WTC11 (cell line): Measurements from ENCODE around the gene UBAP2. TPM values are rescaled to one million over a fixed set of nuclear protein-coding genes. Genes with fewer than 3 reads are reported as not detected.

ENCODE experiments used
- ATAC-seq: fragments of 200-7000 bp; cut with Tn5 transposase; 2 replicates; pipeline ENCODE4 v1.10.0; 2021; ENCODE audit warnings: mild to moderate bottlenecking, moderate library complexity
- CTCF ChIA-PET: fragments of 300-600 bp; sonication (Branson Sonifier 250); formaldehyde crosslinking; loops from one replicate; lab custom pipeline; 2021; ENCODE audit warnings: antibody characterized with exemption; lab: Charles Lee
- POLR2A ChIA-PET: fragments of 350-600 bp; sonication (Branson Sonifier 250); formaldehyde crosslinking; loops from one replicate; lab custom pipeline; 2021; ENCODE audit warnings: antibody characterized with exemption; lab: Charles Lee
- DNase-seq: peaks from one replicate; pipeline ENCODE4 v3.0.0; 2021; ENCODE audit warnings: low spot score
- H3K27ac Mint-ChIP-seq: 2 replicates; pipeline ENCODE4 v1.8.0; 2021; ENCODE audit warnings: mixed read lengths
- H3K27me3 Mint-ChIP-seq: 2 replicates; pipeline ENCODE4 v1.8.0; 2021; ENCODE audit warnings: low read depth, mild to moderate bottlenecking, moderate library complexity, mixed read lengths
- H3K36me3 Mint-ChIP-seq: 2 replicates; pipeline ENCODE4 v1.8.0; 2021; ENCODE audit warnings: mixed read lengths
- H3K4me1 Mint-ChIP-seq: 2 replicates; pipeline ENCODE4 v1.8.0; 2022; ENCODE audit warnings: mixed read lengths
- H3K4me3 Mint-ChIP-seq: 2 replicates; pipeline ENCODE4 v1.8.0; 2021; ENCODE audit warnings: mild to moderate bottlenecking, moderate library complexity, mixed read lengths
- H3K9me3 Mint-ChIP-seq: 2 replicates; pipeline ENCODE4 v1.8.0; 2021; ENCODE audit warnings: mixed read lengths
- GTF2I ChIP-seq: fragments of 250-450 bp; sonication (Bioruptor Pico); conservative IDR thresholded peaks from 2 replicates; pipeline ENCODE4 v1.4.0; 2021; ENCODE audit warnings: mild to moderate bottlenecking
- IRF2 ChIP-seq: sonication (generic); formaldehyde crosslinking; IDR thresholded peaks from 2 replicates; pipeline ENCODE4 v1.8.0; 2022; ENCODE audit warnings: low read depth, missing genetic modification reagents, borderline replicate concordance
- NFE2L1 ChIP-seq: sonication (generic); formaldehyde crosslinking; IDR thresholded peaks from 2 replicates; pipeline ENCODE4 v1.8.1; 2023; ENCODE audit warnings: missing genetic modification reagents
- PRRX2 ChIP-seq: fragments of 250-450 bp; sonication (Bioruptor Pico); IDR thresholded peaks from 2 replicates; pipeline ENCODE4 v1.8.0; 2021; ENCODE audit warnings: mild to moderate bottlenecking
- SMAD3 ChIP-seq: sonication (generic); formaldehyde crosslinking; IDR thresholded peaks from 2 replicates; pipeline ENCODE4 v1.8.0; 2022; ENCODE audit warnings: missing genetic modification reagents, mild to moderate bottlenecking, borderline replicate concordance
- TCF7 ChIP-seq: sonication (generic); formaldehyde crosslinking; IDR thresholded peaks from 2 replicates; pipeline ENCODE4 v1.8.0; 2022; ENCODE audit warnings: mild to moderate bottlenecking, low read depth, missing genetic modification reagents, moderate library complexity
- TP53 ChIP-seq: sonication (generic); formaldehyde crosslinking; IDR thresholded peaks from 2 replicates; pipeline ENCODE4 v1.8.1; 2023; ENCODE audit warnings: mild to moderate bottlenecking, missing genetic modification reagents
- ZNF138 ChIP-seq: sonication (generic); formaldehyde crosslinking; conservative IDR thresholded peaks from 2 replicates; pipeline ENCODE4 v1.8.1; 2022; ENCODE audit warnings: mild to moderate bottlenecking, moderate library complexity, missing genetic modification reagents
- ZNF396 ChIP-seq: fragments of 250-450 bp; sonication (Bioruptor Pico); IDR thresholded peaks from 2 replicates; pipeline ENCODE4 v1.8.0; 2021; ENCODE audit warnings: mild to moderate bottlenecking, moderate library complexity, borderline replicate concordance
- ZNF416 ChIP-seq: fragments of 250-450 bp; sonication (Bioruptor Pico); IDR thresholded peaks from 2 replicates; pipeline ENCODE4 v1.9.0; 2021; ENCODE audit warnings: mild to moderate bottlenecking, inconsistent platforms
- ZNF671 ChIP-seq: fragments of 250-450 bp; sonication (Bioruptor Pico); IDR thresholded peaks from 2 replicates; pipeline ENCODE4 v1.8.0; 2021; ENCODE audit warnings: mild to moderate bottlenecking
- total RNA-seq: library from RNA; stranded (reverse); gene quantifications from 3 replicates; pipeline ENCODE4 v1.2.3, GENCODE V29; 2021
- TF ChIP-seq, protein P1 (sequence below): fragments of 250-450 bp; sonication (Bioruptor Pico); IDR thresholded peaks from 2 replicates; pipeline ENCODE4 v2.1.2; 2022; ENCODE audit warnings: mild to moderate bottlenecking, moderate library complexity
- TF ChIP-seq, protein P2 (sequence below): fragments of 250-450 bp; sonication (Bioruptor Pico); IDR thresholded peaks from 2 replicates; pipeline ENCODE4 v1.9.0; 2021; ENCODE audit warnings: mild to moderate bottlenecking
- TF ChIP-seq, protein P3 (sequence below): sonication (generic); formaldehyde crosslinking; conservative IDR thresholded peaks from 2 replicates; pipeline ENCODE4 v1.8.1; 2023; ENCODE audit warnings: mild to moderate bottlenecking, low read depth, missing genetic modification reagents, moderate library complexity
- TF ChIP-seq, protein P4 (sequence below): sonication (generic); formaldehyde crosslinking; IDR thresholded peaks from 2 replicates; pipeline ENCODE4 v1.8.0; 2022; ENCODE audit warnings: mild to moderate bottlenecking, missing genetic modification reagents
- TF ChIP-seq, protein P5 (sequence below): fragments of 200-600 bp; IDR thresholded peaks from 2 replicates; pipeline ENCODE4 v1.8.0; 2022; ENCODE audit warnings: antibody characterized with exemption
- TF ChIP-seq, protein P6 (sequence below): sonication (generic); formaldehyde crosslinking; IDR thresholded peaks from 2 replicates; pipeline ENCODE4 v1.8.1; 2023; ENCODE audit warnings: mild to moderate bottlenecking, missing genetic modification reagents

The UBAP2 gene
- total RNA-seq, 1 experiment from 2014 or later: 63.9 TPM

DNA sequence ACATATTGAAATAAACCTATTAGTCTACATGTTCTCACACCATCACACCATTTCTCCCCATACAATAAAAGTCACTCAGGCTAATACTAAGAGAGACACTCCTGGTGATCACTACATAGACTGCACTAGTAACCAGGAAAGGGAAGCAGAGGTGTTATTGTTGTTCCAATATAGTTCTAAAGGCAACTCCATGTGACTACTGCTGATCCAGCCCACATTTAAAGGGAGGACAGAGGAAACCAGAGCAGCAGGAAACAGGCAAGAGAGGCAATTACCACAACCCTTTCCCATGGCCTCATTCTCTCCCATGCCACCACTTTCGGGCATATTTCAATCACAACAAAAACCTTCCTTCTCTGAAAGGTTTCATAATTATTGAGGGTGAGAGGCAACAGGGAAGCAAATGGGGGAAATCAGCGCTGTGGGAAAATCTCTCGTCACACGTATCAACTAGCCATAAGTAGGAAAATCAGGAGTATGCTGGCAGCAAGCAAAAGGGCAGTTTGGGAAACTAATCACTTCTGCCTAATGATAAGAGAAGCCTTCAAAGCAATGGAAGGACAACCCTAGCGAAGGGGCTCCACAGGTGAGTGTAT lies 1.8 kb downstream of the UBAP2 start:
- POLR2A ChIA-PET: no interaction called here
- ATAC-seq (no peak), DNase-seq (no peak)
- Mint-ChIP-seq H3K9me3 (no peaks in the 10 kb centered on the region), H3K4me3 (peak overlapping the region; percentile 99), H3K36me3 (peaks cover 2% of the 10 kb centered on the region; the same call in 1 of the 2 replicates), H3K27me3 (no peaks in the 10 kb centered on the region; the same call in 1 of the 2 replicates), H3K4me1 (peaks cover 34% of the 10 kb centered on the region), H3K27ac (peak overlapping the region; percentile 61)
- CTCF ChIA-PET: no interaction called here
- TF ChIP-seq, protein P1, sequence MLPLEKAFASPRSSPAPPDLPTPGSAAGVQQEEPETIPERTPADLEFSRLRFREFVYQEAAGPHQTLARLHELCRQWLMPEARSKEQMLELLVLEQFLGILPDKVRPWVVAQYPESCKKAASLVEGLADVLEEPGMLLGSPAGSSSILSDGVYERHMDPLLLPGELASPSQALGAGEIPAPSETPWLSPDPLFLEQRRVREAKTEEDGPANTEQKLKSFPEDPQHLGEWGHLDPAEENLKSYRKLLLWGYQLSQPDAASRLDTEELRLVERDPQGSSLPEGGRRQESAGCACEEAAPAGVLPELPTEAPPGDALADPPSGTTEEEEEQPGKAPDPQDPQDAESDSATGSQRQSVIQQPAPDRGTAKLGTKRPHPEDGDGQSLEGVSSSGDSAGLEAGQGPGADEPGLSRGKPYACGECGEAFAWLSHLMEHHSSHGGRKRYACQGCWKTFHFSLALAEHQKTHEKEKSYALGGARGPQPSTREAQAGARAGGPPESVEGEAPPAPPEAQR: no peak
- TF ChIP-seq ZNF671 (CRISPR knock-in tag) (no peak), IRF2 (CRISPR knock-in tag) (no peak), TP53 (CRISPR knock-in tag) (no peak), PRRX2 (CRISPR knock-in tag) (no peak), NFE2L1 (CRISPR knock-in tag) (no peak), ZNF138 (no peak), ZNF416 (no peak), ZNF396 (CRISPR knock-in tag) (no peak), TCF7 (CRISPR knock-in tag) (no peak), SMAD3 (no peak), GTF2I (CRISPR knock-in tag) (no peak)
- TF ChIP-seq, protein P2, sequence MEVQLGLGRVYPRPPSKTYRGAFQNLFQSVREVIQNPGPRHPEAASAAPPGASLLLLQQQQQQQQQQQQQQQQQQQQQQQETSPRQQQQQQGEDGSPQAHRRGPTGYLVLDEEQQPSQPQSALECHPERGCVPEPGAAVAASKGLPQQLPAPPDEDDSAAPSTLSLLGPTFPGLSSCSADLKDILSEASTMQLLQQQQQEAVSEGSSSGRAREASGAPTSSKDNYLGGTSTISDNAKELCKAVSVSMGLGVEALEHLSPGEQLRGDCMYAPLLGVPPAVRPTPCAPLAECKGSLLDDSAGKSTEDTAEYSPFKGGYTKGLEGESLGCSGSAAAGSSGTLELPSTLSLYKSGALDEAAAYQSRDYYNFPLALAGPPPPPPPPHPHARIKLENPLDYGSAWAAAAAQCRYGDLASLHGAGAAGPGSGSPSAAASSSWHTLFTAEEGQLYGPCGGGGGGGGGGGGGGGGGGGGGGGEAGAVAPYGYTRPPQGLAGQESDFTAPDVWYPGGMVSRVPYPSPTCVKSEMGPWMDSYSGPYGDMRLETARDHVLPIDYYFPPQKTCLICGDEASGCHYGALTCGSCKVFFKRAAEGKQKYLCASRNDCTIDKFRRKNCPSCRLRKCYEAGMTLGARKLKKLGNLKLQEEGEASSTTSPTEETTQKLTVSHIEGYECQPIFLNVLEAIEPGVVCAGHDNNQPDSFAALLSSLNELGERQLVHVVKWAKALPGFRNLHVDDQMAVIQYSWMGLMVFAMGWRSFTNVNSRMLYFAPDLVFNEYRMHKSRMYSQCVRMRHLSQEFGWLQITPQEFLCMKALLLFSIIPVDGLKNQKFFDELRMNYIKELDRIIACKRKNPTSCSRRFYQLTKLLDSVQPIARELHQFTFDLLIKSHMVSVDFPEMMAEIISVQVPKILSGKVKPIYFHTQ (CRISPR knock-in tag): no peak
- TF ChIP-seq, protein P3, sequence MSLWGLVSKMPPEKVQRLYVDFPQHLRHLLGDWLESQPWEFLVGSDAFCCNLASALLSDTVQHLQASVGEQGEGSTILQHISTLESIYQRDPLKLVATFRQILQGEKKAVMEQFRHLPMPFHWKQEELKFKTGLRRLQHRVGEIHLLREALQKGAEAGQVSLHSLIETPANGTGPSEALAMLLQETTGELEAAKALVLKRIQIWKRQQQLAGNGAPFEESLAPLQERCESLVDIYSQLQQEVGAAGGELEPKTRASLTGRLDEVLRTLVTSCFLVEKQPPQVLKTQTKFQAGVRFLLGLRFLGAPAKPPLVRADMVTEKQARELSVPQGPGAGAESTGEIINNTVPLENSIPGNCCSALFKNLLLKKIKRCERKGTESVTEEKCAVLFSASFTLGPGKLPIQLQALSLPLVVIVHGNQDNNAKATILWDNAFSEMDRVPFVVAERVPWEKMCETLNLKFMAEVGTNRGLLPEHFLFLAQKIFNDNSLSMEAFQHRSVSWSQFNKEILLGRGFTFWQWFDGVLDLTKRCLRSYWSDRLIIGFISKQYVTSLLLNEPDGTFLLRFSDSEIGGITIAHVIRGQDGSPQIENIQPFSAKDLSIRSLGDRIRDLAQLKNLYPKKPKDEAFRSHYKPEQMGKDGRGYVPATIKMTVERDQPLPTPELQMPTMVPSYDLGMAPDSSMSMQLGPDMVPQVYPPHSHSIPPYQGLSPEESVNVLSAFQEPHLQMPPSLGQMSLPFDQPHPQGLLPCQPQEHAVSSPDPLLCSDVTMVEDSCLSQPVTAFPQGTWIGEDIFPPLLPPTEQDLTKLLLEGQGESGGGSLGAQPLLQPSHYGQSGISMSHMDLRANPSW (CRISPR knock-in tag): no peak
- TF ChIP-seq, protein P4, sequence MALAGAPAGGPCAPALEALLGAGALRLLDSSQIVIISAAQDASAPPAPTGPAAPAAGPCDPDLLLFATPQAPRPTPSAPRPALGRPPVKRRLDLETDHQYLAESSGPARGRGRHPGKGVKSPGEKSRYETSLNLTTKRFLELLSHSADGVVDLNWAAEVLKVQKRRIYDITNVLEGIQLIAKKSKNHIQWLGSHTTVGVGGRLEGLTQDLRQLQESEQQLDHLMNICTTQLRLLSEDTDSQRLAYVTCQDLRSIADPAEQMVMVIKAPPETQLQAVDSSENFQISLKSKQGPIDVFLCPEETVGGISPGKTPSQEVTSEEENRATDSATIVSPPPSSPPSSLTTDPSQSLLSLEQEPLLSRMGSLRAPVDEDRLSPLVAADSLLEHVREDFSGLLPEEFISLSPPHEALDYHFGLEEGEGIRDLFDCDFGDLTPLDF: no peak
- TF ChIP-seq, protein P5, sequence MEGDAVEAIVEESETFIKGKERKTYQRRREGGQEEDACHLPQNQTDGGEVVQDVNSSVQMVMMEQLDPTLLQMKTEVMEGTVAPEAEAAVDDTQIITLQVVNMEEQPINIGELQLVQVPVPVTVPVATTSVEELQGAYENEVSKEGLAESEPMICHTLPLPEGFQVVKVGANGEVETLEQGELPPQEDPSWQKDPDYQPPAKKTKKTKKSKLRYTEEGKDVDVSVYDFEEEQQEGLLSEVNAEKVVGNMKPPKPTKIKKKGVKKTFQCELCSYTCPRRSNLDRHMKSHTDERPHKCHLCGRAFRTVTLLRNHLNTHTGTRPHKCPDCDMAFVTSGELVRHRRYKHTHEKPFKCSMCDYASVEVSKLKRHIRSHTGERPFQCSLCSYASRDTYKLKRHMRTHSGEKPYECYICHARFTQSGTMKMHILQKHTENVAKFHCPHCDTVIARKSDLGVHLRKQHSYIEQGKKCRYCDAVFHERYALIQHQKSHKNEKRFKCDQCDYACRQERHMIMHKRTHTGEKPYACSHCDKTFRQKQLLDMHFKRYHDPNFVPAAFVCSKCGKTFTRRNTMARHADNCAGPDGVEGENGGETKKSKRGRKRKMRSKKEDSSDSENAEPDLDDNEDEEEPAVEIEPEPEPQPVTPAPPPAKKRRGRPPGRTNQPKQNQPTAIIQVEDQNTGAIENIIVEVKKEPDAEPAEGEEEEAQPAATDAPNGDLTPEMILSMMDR: no peak
- TF ChIP-seq, protein P6, sequence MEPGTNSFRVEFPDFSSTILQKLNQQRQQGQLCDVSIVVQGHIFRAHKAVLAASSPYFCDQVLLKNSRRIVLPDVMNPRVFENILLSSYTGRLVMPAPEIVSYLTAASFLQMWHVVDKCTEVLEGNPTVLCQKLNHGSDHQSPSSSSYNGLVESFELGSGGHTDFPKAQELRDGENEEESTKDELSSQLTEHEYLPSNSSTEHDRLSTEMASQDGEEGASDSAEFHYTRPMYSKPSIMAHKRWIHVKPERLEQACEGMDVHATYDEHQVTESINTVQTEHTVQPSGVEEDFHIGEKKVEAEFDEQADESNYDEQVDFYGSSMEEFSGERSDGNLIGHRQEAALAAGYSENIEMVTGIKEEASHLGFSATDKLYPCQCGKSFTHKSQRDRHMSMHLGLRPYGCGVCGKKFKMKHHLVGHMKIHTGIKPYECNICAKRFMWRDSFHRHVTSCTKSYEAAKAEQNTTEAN (CRISPR knock-in tag): no peak
